H9 (cell line): ENCODE data around the gene CDH13. TPM values are rescaled to one million over a fixed set of nuclear protein-coding genes. Genes with fewer than 3 reads are reported as not detected.

Experiments
- DNase-seq: peaks from one replicate; pipeline ENCODE4 v3.0.0-alpha.2; 2017
- H2AFZ ChIP-seq: one replicate; pipeline ENCODE4 v1.6.1; 2013; ENCODE audit warnings: mild to moderate bottlenecking, low read length, control low read depth, moderate library complexity
- H2AK5ac ChIP-seq: 2 replicates; pipeline ENCODE4 v1.6.1; 2013; ENCODE audit warnings: low read length, control low read depth, mixed read lengths; ENCODE audit not compliant: insufficient read length
- H2BK120ac ChIP-seq: one replicate; pipeline ENCODE4 v1.6.1; 2013; ENCODE audit warnings: low read depth, mild to moderate bottlenecking, low read length, control low read depth, inconsistent platforms; ENCODE audit not compliant: poor library complexity, severe bottlenecking
- H2BK12ac ChIP-seq: 2 replicates; pipeline ENCODE4 v1.6.1; 2013; ENCODE audit warnings: low read length, control low read depth, mixed read lengths, low read depth; ENCODE audit not compliant: insufficient read length
- H2BK15ac ChIP-seq: 2 replicates; pipeline ENCODE4 v1.6.1; 2013; ENCODE audit warnings: low read depth, low read length, control low read depth
- H2BK20ac ChIP-seq: one replicate; pipeline ENCODE4 v1.6.1; 2013; ENCODE audit warnings: low read depth, mild to moderate bottlenecking, low read length, control low read depth, inconsistent platforms; ENCODE audit not compliant: poor library complexity, severe bottlenecking
- H2BK5ac ChIP-seq: 2 replicates; pipeline ENCODE4 v1.6.1; 2013; ENCODE audit warnings: low read length, control low read depth, mixed read lengths; ENCODE audit not compliant: insufficient read length
- H3K14ac ChIP-seq: 2 replicates; pipeline ENCODE4 v1.6.1; 2013; ENCODE audit warnings: low read length, control low read depth; ENCODE audit not compliant: insufficient read depth
- H3K18ac ChIP-seq: 2 replicates; pipeline ENCODE4 v1.6.1; 2013; ENCODE audit warnings: low read depth, mild to moderate bottlenecking, mixed read lengths, low read length, control low read depth; ENCODE audit not compliant: insufficient read length
- H3K23ac ChIP-seq: 2 replicates; pipeline ENCODE4 v1.6.1; 2013; ENCODE audit warnings: low read length, control low read depth, mixed read lengths, low read depth; ENCODE audit not compliant: insufficient read length
- H3K23me2 ChIP-seq: 2 replicates; pipeline ENCODE4 v1.6.1; 2013; ENCODE audit warnings: low read depth, mild to moderate bottlenecking, mixed read lengths, low read length, control low read depth; ENCODE audit not compliant: insufficient read length, poor library complexity, severe bottlenecking
- H3K27ac ChIP-seq: 2 replicates; pipeline ENCODE4 v1.5.1; 2013; ENCODE audit warnings: low read length, control low read depth, mixed read lengths, low read depth; ENCODE audit not compliant: insufficient read length
- H3K27me3 ChIP-seq: 2 replicates; pipeline ENCODE4 v1.6.1; 2013; ENCODE audit warnings: low read length, control low read depth, inconsistent platforms; ENCODE audit not compliant: insufficient read depth
- H3K4ac ChIP-seq: 2 replicates; pipeline ENCODE4 v1.6.1; 2013; ENCODE audit warnings: low read depth, mild to moderate bottlenecking, control low read depth, inconsistent platforms, low read length, moderate library complexity
- H3K4me1 ChIP-seq: 2 replicates; pipeline ENCODE4 v1.6.1; 2013; ENCODE audit warnings: low read length, control low read depth, inconsistent platforms; ENCODE audit not compliant: insufficient read depth
- H3K4me2 ChIP-seq: 2 replicates; pipeline ENCODE4 v1.6.1; 2013; ENCODE audit warnings: low read length, control low read depth, mixed read lengths; ENCODE audit not compliant: insufficient read length, insufficient read depth
- H3K56ac ChIP-seq: 2 replicates; pipeline ENCODE4 v1.6.1; 2013; ENCODE audit warnings: low read depth, mild to moderate bottlenecking, mixed read lengths, low read length, control low read depth; ENCODE audit not compliant: insufficient read length
- H3K79me1 ChIP-seq: 2 replicates; pipeline ENCODE4 v1.6.1; 2013; ENCODE audit warnings: low read depth, mild to moderate bottlenecking, moderate library complexity, low read length, control low read depth, inconsistent platforms; ENCODE audit not compliant: insufficient read depth, poor library complexity, severe bottlenecking
- H3K79me2 ChIP-seq: 2 replicates; pipeline ENCODE4 v1.6.1; 2013; ENCODE audit warnings: low read length, control low read depth, inconsistent platforms; ENCODE audit not compliant: insufficient read depth
- H3K9ac ChIP-seq: 2 replicates; pipeline ENCODE4 v1.6.1; 2013; ENCODE audit warnings: low read length, control low read depth, mixed read lengths; ENCODE audit not compliant: insufficient read length; ENCODE audit errors: extremely low read depth
- H3K9me3 ChIP-seq: one replicate; pipeline ENCODE4 v1.6.1; 2013; ENCODE audit warnings: low read depth, low read length, inconsistent platforms; ENCODE audit not compliant: control insufficient read depth
- H3T11ph ChIP-seq: one replicate; pipeline ENCODE4 v1.6.1; 2013; ENCODE audit warnings: mild to moderate bottlenecking, low read length, control low read depth, inconsistent platforms
- H4K20me1 ChIP-seq: one replicate; pipeline ENCODE4 v1.6.1; 2013; ENCODE audit not compliant: control insufficient read depth, insufficient read length, insufficient read depth
- H4K5ac ChIP-seq: 2 replicates; pipeline ENCODE4 v1.6.1; 2013; ENCODE audit warnings: low read depth, mild to moderate bottlenecking, mixed read lengths, low read length, control low read depth; ENCODE audit not compliant: insufficient read length
- H4K8ac ChIP-seq: replicated peaks from 2 replicates; pipeline ENCODE4 v1.6.1; 2013; ENCODE audit warnings: low read length, control low read depth, mixed read lengths, low read depth; ENCODE audit not compliant: insufficient read length
- H4K91ac ChIP-seq: 2 replicates; pipeline ENCODE4 v1.6.1; 2013; ENCODE audit warnings: low read depth, mild to moderate bottlenecking, moderate library complexity, mixed read lengths, low read length, control low read depth; ENCODE audit not compliant: insufficient read length
- H3K27ac Mint-ChIP-seq, 3 experiments: 2 replicates in 2 of 3; 3 replicates in 1 of 3; pipeline ENCODE4 v1.8.0; 2020 to 2021; ENCODE audit warnings: mixed read lengths in 3 of 3, mild to moderate bottlenecking in 1 of 3, moderate library complexity in 1 of 3
- H3K27me3 Mint-ChIP-seq: 2 replicates; pipeline ENCODE4 v1.8.0; 2021; ENCODE audit warnings: low read depth, mild to moderate bottlenecking, moderate library complexity, mixed read lengths
- H3K36me3 Mint-ChIP-seq, 3 experiments: 2 replicates in 2 of 3; 3 replicates in 1 of 3; pipeline ENCODE4 v1.8.0; 2020 to 2021; ENCODE audit warnings: low read depth in 3 of 3, mixed read lengths in 3 of 3; ENCODE audit not compliant: insufficient read depth in 1 of 3
- H3K4me1 Mint-ChIP-seq, 2 experiments: 2 replicates each; pipeline ENCODE4 v1.8.0; 2020; ENCODE audit warnings: mixed read lengths in 2 of 2
- H3K4me3 Mint-ChIP-seq, 2 experiments: 2 replicates in 1 of 2; 3 replicates in 1 of 2; pipeline ENCODE4 v1.8.0; 2020 to 2021; ENCODE audit warnings: mild to moderate bottlenecking in 2 of 2, mixed read lengths in 2 of 2, moderate library complexity in 1 of 2
- H3K9me3 Mint-ChIP-seq, 2 experiments: 2 replicates in 1 of 2; 3 replicates in 1 of 2; pipeline ENCODE4 v1.8.0; 2020; ENCODE audit warnings: mild to moderate bottlenecking in 2 of 2, mixed read lengths in 2 of 2, moderate library complexity in 1 of 2
- whole genome bisulfite sequencing: extraction: QIAGEN DNeasy Blood & Tissue Kit; methylation state at CpG from one replicate; pipeline ENCODE4 v1.1.7; 2013; ENCODE audit warnings: missing lambda C conversion rate, low lambda C conversion rate, mixed read lengths; ENCODE audit not compliant: insufficient read length; ENCODE audit errors: extremely low coverage; 5-methylcytosine and 5-hydroxymethylcytosine counted together
- total RNA-seq: library from RNA; stranded (reverse); gene quantifications from 2 replicates; pipeline ENCODE4 v1.2.1, GENCODE V29; 2021
- TF ChIP-seq, protein P1 (sequence below): fragments of 200-600 bp; sonication (generic); conservative IDR thresholded peaks from 3 replicates; pipeline ENCODE4 v1.8.0; 2021; ENCODE audit warnings: antibody characterized with exemption, mild to moderate bottlenecking

Gene CDH13
- total RNA-seq, 1 experiment from 2014 or later: 1.5 TPM

DNA sequence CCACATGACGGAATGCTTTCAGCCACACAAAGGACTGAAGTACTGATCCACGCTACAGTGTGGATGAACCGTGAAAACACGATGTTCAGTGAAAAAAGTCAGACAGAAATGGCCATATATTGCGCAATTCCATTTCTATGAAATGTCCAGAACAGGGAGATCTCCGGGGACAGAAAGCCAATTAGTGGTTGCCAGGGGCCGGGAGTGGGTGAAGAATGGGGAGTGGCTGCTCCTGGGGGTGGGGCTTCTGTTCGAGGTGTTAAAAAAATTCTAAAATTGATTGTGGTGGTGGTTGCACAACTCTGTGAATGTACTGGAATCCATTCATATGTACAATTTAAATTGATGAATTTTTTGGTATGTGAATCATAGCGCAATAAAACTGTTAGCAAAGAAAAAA is 1026.2 kb downstream of the CDH13 start:
- Mint-ChIP-seq H3K4me3 (no peak overlapping the region), H3K27ac (no peak overlapping the region), H3K9me3 (no peaks in the 10 kb centered on the region; a peak in 1 of 5 replicates), H3K4me1 (peaks cover 28 to 33% of the 10 kb centered on the region in 2 experiments), H3K36me3 (no peaks in the 10 kb centered on the region), H3K27me3 (peaks cover 4% of the 10 kb centered on the region; the same call in 1 of the 2 replicates)
- H3K23ac ChIP-seq: no peak overlapping the region
- no peak overlapping the region for H3K4ac ChIP-seq
- H2AFZ ChIP-seq: no peak overlapping the region
- no peak overlapping the region for H3T11ph ChIP-seq
- WGBS: no CpG with 5 or more reads among the region's 9 CpGs
- no peak for DNase-seq
- H3K27me3 ChIP-seq: no peaks in the 10 kb centered on the region; the same call in 1 of the 2 replicates
- no peak overlapping the region for H3K14ac ChIP-seq
- H2BK5ac ChIP-seq: no peak overlapping the region
- no peaks in the 10 kb centered on the region for H3K79me1 ChIP-seq
- H3K18ac ChIP-seq: no peak overlapping the region
- H3K56ac ChIP-seq: no peak overlapping the region
- H4K91ac ChIP-seq: no peak overlapping the region
- no peak overlapping the region for H3K4me2 ChIP-seq
- H3K4me1 ChIP-seq: peaks cover 7% of the 10 kb centered on the region; the same call in 1 of the 2 replicates
- no peak overlapping the region for H2AK5ac ChIP-seq
- H3K27ac ChIP-seq: no peak overlapping the region
- no peak overlapping the region for H2BK15ac ChIP-seq
- no peak overlapping the region for H4K5ac ChIP-seq
- H2BK12ac ChIP-seq: no peak overlapping the region
- no peaks in the 10 kb centered on the region for H3K79me2 ChIP-seq
- no peaks in the 10 kb centered on the region for H4K20me1 ChIP-seq
- no peak overlapping the region for H2BK20ac ChIP-seq
- no peak overlapping the region for H3K9ac ChIP-seq
- no peak overlapping the region for H4K8ac ChIP-seq
- no peaks in the 10 kb centered on the region for H3K23me2 ChIP-seq
- no peak overlapping the region for H2BK120ac ChIP-seq
- no peaks in the 10 kb centered on the region for H3K9me3 ChIP-seq
- TF ChIP-seq, protein P1, sequence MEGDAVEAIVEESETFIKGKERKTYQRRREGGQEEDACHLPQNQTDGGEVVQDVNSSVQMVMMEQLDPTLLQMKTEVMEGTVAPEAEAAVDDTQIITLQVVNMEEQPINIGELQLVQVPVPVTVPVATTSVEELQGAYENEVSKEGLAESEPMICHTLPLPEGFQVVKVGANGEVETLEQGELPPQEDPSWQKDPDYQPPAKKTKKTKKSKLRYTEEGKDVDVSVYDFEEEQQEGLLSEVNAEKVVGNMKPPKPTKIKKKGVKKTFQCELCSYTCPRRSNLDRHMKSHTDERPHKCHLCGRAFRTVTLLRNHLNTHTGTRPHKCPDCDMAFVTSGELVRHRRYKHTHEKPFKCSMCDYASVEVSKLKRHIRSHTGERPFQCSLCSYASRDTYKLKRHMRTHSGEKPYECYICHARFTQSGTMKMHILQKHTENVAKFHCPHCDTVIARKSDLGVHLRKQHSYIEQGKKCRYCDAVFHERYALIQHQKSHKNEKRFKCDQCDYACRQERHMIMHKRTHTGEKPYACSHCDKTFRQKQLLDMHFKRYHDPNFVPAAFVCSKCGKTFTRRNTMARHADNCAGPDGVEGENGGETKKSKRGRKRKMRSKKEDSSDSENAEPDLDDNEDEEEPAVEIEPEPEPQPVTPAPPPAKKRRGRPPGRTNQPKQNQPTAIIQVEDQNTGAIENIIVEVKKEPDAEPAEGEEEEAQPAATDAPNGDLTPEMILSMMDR: no peak
